Esophagus muscularis mucosa (tissue), 4 donors: ENCODE measurements around the gene COX17. TPM values are rescaled to one million over a fixed set of nuclear protein-coding genes. Genes with fewer than 3 reads are reported as not detected.

Experiments
- DNase-seq: peaks from one replicate; pipeline ENCODE4 v3.0.0-alpha.2; 2017; ENCODE audit errors: extremely low spot score
- H3K27ac ChIP-seq, 4 donors: fragments of 200-600 bp; sonication (generic); replicated peaks in 1 of 4; 1 replicate in 3 of 4; 2 replicates in 1 of 4; pipeline ENCODE4 v1.5.1; 2016 to 2019; ENCODE audit warnings: mild to moderate bottlenecking in 1 of 4
- H3K27me3 ChIP-seq, 4 donors: fragments of 200-600 bp; sonication (generic); one replicate each; pipeline versions ENCODE4 v1.5.1 to v1.6.0; 2016 to 2019
- H3K36me3 ChIP-seq, 4 donors: fragments of 200-600 bp; sonication (generic); one replicate each; pipeline ENCODE4 v1.5.1; 2016 to 2019
- H3K4me1 ChIP-seq, 4 donors: fragments of 200-600 bp; sonication (generic); one replicate each; pipeline ENCODE4 v1.5.1; 2016 to 2019
- H3K4me3 ChIP-seq, 4 donors: fragments of 200-600 bp; sonication (generic); 1 replicate in 2 of 4; 2 replicates in 2 of 4; pipeline ENCODE4 v1.5.1; 2016 to 2019; ENCODE audit warnings: mild to moderate bottlenecking in 4 of 4, moderate library complexity in 1 of 4
- H3K9me3 ChIP-seq, 4 donors: fragments of 200-600 bp; sonication (generic); 1 replicate in 3 of 4; 2 replicates in 1 of 4; pipeline ENCODE4 v1.5.1; 2016 to 2019
- EP300 ChIP-seq: sonication (generic); formaldehyde crosslinking; IDR thresholded peaks from one replicate; pipeline ENCODE4 v1.6.1; 2017; ENCODE audit warnings: antibody characterized with exemption
- POLR2A ChIP-seq: fragments of 450-650 bp; IDR thresholded peaks from one replicate; pipeline ENCODE4 v1.6.1; 2017; ENCODE audit warnings: antibody characterized with exemption, moderate library complexity, mild to moderate bottlenecking, low read depth
- POLR2AphosphoS5 ChIP-seq, 2 donors: sonication (generic); formaldehyde crosslinking; IDR thresholded peaks; one replicate each; pipeline ENCODE4 v1.6.1; 2017; ENCODE audit warnings: antibody characterized with exemption in 2 of 2
- WGBS: methylation state at CpG from one replicate; pipeline ENCODE4 v1.1.5; 2018; 5-methylcytosine and 5-hydroxymethylcytosine counted together
- intact Hi-C: fragments of 100-400 bp; cut with DNase I; formaldehyde crosslinking; loops from one replicate; pipeline ENCODE4 v1.15.1; 2023
- total RNA-seq, 4 donors: library from RNA; depleted of rRNA; stranded (reverse); fragments of >200 nt; gene quantifications; one replicate each; pipeline versions ENCODE4 v1.1.0 to v1.2.1, GENCODE V29; 2016
- TF ChIP-seq, protein P1 (sequence below), 3 experiments: fragments of 200-600 bp in 2 of 3; fragments of 450-650 bp in 1 of 3; sonication (generic) in 2 of 3; IDR thresholded peaks; one replicate each; pipeline ENCODE4 v1.5.1; 2017 to 2019; ENCODE audit warnings: antibody characterized with exemption in 3 of 3, mild to moderate bottlenecking in 2 of 3, moderate library complexity in 1 of 3

Gene COX17
- total RNA-seq, 4 donors from 2014 or later: 36.3 to 76.4 (median 61.6) TPM

DNA sequence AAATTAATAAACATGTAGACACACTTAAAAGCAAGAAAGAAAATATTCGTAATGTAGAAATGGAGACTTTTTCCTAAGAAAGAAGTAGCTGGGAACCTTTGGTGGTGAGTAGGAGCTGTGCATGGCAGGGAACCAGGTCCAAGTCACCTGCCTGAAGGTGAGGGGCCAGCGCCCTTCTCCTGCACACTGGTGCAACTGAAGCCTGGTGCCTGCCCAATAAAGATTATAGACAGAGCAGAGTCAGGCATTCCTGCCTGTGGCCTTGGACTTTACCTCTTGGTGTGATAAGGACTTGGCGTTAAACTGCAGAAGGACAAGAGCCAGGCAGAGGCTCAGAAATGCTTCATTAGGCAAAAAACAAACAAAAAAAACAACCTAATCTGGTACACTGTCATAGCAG is 39.8 kb upstream of the COX17 start:
- Histone ChIP-seq H3K36me3 (peaks cover 0 to 35% (median 4%) of the 10 kb centered on the region in 4 donors), H3K4me1 (no peaks in the 10 kb centered on the region), H3K27me3 (no peaks in the 10 kb centered on the region), H3K4me3 (no peak overlapping the region), H3K27ac (no peak overlapping the region), H3K9me3 (no peaks in the 10 kb centered on the region)
- intact Hi-C loops: no loop called here
- WGBS: 86% methylated on average over 3 of the region's 3 CpGs
- TF ChIP-seq POLR2A: no peak
- TF ChIP-seq POLR2AphosphoS5 (IDR thresholded peaks at IDR 0.05): no peak
- TF ChIP-seq, protein P1, sequence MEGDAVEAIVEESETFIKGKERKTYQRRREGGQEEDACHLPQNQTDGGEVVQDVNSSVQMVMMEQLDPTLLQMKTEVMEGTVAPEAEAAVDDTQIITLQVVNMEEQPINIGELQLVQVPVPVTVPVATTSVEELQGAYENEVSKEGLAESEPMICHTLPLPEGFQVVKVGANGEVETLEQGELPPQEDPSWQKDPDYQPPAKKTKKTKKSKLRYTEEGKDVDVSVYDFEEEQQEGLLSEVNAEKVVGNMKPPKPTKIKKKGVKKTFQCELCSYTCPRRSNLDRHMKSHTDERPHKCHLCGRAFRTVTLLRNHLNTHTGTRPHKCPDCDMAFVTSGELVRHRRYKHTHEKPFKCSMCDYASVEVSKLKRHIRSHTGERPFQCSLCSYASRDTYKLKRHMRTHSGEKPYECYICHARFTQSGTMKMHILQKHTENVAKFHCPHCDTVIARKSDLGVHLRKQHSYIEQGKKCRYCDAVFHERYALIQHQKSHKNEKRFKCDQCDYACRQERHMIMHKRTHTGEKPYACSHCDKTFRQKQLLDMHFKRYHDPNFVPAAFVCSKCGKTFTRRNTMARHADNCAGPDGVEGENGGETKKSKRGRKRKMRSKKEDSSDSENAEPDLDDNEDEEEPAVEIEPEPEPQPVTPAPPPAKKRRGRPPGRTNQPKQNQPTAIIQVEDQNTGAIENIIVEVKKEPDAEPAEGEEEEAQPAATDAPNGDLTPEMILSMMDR (IDR thresholded peaks at IDR 0.05): no peak
- TF ChIP-seq EP300: no peak
- DNase-seq: no peak

DNA sequence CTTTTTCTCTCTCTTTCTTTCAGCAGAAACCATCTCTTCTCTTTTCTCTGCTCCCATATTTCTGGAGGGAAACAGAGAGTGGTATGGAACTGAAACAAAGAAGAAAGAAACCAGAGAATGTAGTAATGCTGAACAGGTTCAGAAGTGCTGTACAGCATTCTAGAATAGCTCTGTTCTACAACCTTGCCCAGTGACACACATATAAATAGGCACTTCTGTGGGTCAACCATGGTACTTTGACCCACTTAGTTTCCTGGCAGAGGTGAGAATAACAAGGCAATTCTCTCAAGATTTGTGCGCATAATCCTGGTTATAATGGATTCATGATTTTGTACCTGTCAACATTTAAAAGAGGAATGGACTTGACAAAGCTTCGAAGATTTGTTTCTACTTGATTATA is 37.9 kb upstream of the COX17 start:
- Histone ChIP-seq H3K9me3 (no peaks in the 10 kb centered on the region), H3K27me3 (no peaks in the 10 kb centered on the region), H3K27ac (no peak overlapping the region), H3K4me3 (no peak overlapping the region), H3K36me3 (peaks cover 0 to 43% (median 4%) of the 10 kb centered on the region in 4 donors), H3K4me1 (no peaks in the 10 kb centered on the region)
- TF ChIP-seq POLR2A (no peak), EP300 (no peak), POLR2AphosphoS5 (IDR thresholded peaks at IDR 0.05) (no peak)
- TF ChIP-seq, protein P1 (IDR thresholded peaks at IDR 0.05): no peak
- 95% methylated on average over 2 of the region's 2 CpGs for WGBS
- DNase-seq: no peak
- intact Hi-C loops: no loop called here

DNA sequence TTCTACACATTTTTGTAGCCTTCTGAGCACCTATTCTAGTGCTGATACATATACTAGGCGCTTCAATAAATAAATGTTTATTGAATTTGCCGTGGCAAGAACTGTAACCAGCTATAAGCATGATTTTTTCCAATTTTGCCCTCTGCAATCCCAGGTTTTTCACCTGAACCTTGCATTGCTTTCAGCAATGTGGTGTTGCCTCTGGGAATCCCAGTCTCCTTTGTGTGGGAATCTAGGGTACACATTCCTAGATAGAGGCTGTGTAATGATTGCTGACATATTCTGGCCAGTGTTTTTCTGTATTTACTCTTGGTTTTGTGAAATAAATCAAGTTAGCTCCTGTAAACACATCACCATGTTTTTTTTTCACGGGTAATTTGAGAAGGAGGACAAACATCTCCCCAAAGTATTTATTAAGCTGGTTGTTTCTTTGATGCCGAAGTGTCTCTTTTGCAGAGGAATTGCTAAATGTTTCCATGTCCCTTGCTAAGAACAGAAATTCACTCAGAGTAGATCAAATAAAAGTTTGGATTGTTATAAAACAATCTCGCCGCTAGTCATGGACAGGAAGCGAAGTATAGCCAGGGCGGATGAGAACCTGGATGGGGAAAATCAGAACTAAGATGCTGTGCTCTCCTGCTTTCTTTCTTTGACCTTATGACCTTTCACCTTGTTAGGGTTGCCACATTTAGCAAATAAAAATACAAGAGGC is 26.8 kb upstream of the COX17 start:
- TF ChIP-seq POLR2AphosphoS5 (IDR thresholded peaks at IDR 0.05) (no peak), EP300 (no peak), POLR2A (no peak)
- TF ChIP-seq, protein P1 (IDR thresholded peaks at IDR 0.05): no peak
- peaks cover 16 to 24% (median 20%) of the 10 kb centered on the region in 4 donors for H3K4me1 ChIP-seq
- no peak for DNase-seq
- WGBS: 66% methylated on average over 8 of the region's 8 CpGs
- H3K36me3 ChIP-seq: no peaks in the 10 kb centered on the region
- intact Hi-C loops: no loop called here
- H3K27me3 ChIP-seq: no peaks in the 10 kb centered on the region
- peak overlapping the region; percentile 61 to 74 (median 66) for H3K4me3 ChIP-seq
- no peaks in the 10 kb centered on the region for H3K9me3 ChIP-seq
- H3K27ac ChIP-seq: peak overlapping the region in 1 of 4 donors; percentile 73

DNA sequence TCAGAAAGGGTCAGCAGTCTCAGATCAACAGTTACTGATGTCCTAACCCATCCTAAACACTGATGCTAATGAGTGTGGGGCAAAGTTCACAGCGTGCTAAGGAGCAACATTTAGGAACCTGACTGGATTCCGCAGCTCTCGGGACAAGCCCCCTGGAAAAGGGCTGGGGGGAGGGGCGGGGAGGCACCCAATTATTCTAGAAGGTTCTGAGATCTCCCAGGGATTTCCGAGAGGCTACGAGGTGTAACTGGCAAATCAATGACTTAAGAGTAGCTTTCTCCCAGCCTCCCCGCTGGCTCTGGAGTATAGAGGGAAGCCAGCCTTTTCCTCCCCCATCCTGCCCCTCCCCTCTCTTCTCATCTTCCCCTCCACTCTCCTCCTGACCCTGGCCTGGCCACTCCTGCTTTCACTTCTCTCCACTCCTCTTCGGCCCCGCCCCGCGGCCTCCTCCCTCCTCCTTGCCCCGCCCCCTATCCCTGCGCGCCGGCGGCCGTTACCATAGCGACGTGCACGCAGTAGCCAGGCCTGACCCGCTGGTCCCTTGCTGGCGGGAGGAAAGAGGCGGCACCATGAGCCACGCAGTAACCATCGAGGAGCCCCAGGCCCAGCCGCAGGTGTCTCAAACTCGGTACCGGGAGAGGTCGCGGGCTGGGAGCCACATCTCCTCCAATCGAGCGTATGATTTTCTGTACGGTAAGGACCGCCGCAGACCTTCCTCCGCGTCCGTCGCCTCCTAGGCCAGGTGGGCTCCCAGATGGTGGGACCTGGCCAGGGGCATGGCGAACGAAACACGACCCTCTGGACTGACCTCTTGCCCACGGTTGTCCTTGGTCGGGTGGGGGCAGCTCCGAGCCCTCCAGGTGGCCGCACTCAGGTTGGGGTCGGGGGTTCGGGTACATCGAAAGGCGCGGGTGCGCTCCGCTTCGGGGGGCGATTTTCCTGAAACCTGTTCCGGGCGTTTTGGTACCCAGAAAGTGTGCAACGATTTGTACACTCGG is 25.6 kb upstream of the COX17 start, which contains the start of gene CFAP91:
CFAP91 (plus strand) TSS at position 493 of the 998 bp plus-strand sequence; CDS start at position 570, 77 bp downstream.
- H3K4me1 ChIP-seq: peaks cover 16 to 24% (median 20%) of the 10 kb centered on the region in 4 donors
- peak within 1 kb of the TSS; percentile 39 to 73 (median 67) for H3K27ac ChIP-seq
- H3K4me3 ChIP-seq: peak within 1 kb of the TSS; percentile 61 to 74 (median 66)
- 4% methylated on average over 30 of the region's 59 CpGs for WGBS
- no peaks in the 10 kb centered on the region for H3K9me3 ChIP-seq
- DNase-seq: peak; percentile 99
- intact Hi-C loops: no loop called here
- no peak for TF ChIP-seq POLR2A
- peak; percentile 50 to 67 for TF ChIP-seq POLR2AphosphoS5 (IDR thresholded peaks at IDR 0.05)
- no peaks in the 10 kb centered on the region for H3K36me3 ChIP-seq
- H3K27me3 ChIP-seq: no peaks in the 10 kb centered on the region
